ENCODE data around the gene SLC23A1. TPM values are rescaled to one million over a fixed set of nuclear protein-coding genes. Genes with fewer than 3 reads are reported as not detected.
A peak's percentile ranks its signal among the peaks of the same experiment; 100 is the strongest.

SLC23A1 gene
- total and polyA plus RNA-seq, 9 of the 15 experiments (the other 6 are each of a cell fraction or from before 2014, with no cell fraction given): 0.03 to 0.20 (median 0.05) TPM; not detected in 5

DNA sequence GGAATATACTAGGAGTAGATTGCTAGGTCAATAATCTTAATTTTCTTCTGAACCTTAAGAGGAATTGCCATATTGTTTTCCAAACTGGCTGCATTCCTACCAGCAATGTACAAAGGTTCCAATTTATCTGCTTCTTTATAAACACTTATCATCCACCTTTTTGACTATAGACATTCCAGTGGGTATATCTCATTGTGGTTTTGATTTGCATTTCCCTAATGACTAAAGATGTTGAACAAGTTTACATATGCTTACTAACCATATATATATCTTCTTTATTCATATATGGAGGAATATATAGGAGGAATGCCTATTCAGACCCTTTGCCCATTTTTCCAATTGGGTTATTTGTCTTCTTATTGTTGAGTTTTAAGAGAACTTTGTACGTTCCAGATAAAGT lies 48.6 kb upstream of the SLC23A1 start:
- Histone ChIP-seq H3K27ac (ENCODE audit: extremely low read depth, low read depth, low read length) (no peak overlapping the region), H3K27me3 (ENCODE audit: control insufficient read depth in 2 of 2, insufficient read depth in 2 of 2, low read length in 2 of 2) (no peaks in the 10 kb centered on the region), H4K20me1 (replicated peaks; ENCODE audit: control insufficient read depth, insufficient read depth, low read length) (no peaks in the 10 kb centered on the region), H3K9ac (ENCODE audit: insufficient read depth in 1 of 2, low read depth in 2 of 2, low read length in 2 of 2) (no peak overlapping the region), H3K4me2 (ENCODE audit: insufficient read depth, low read length) (no peak overlapping the region), H3K4me3 (no peak overlapping the region), H3K9me1 (ENCODE audit: control insufficient read depth, insufficient read depth, low read length) (no peaks in the 10 kb centered on the region), H2AFZ (ENCODE audit: low read depth, low read length) (no peak overlapping the region), H3K4me1 (replicated peaks in 1 of 2; ENCODE audit: control insufficient read depth in 2 of 2, insufficient read depth in 2 of 2, low read length in 2 of 2) (no peaks in the 10 kb centered on the region), H3K36me3 (ENCODE audit: control insufficient read depth, insufficient read depth, low read length) (no peaks in the 10 kb centered on the region), H3K79me2 (ENCODE audit: control insufficient read depth, insufficient read depth, low read length) (no peaks in the 10 kb centered on the region), H3K9me3 (replicated peaks; ENCODE audit: control insufficient read depth, insufficient read depth, low read depth, low read length) (no peaks in the 10 kb centered on the region)
- DNase-seq (ENCODE audit: extremely low read depth in 1 of 4, low spot score in 3 of 4): no peak
- CTCF ChIA-PET (ENCODE audit: low intra/inter-chr PET ratio): no interaction called here
- intact Hi-C loops (cut with micrococcal nuclease): no loop called here
- POLR2A ChIA-PET: no interaction called here
- in situ Hi-C loops (cut with MboI): no loop called here
- TF ChIP-seq ETS1 (conservative IDR thresholded peaks at IDR 0.05; ENCODE audit: control insufficient read depth, low read depth, low read length): no peak
- 15% methylated on average over 1 of the region's 1 CpG for WGBS (ENCODE audit: insufficient coverage, low coverage, missing lambda C conversion rate)
- FAIRE-seq: no peak
- no peak for ATAC-seq
- BruUV-seq (replicated peaks): no TSS peak

DNA sequence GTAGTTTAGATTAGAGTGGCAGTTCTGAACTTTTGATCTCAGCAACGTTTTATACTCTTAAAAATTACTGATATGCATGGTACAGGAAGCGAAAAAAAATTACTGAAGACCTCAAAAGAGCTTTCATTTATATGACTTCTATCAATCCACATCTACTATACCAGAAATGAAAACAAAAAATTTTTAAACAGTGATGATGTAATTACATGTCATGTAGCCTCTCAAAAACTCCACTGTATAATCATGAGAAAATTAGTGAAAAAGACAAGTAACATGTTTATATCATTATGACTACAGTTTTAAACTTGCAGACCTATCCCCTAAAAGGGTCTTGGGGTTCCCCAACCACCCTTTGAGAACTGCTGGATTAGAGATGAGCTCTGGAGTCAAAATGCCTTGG lies 46.9 kb upstream of the SLC23A1 start:
- H3K27me3 ChIP-seq (ENCODE audit: control insufficient read depth in 2 of 2, insufficient read depth in 2 of 2, low read length in 2 of 2): no peaks in the 10 kb centered on the region
- H3K4me3 ChIP-seq: no peak overlapping the region
- no peak overlapping the region for H3K27ac ChIP-seq (ENCODE audit: extremely low read depth, low read depth, low read length)
- TF ChIP-seq HDGF (IDR thresholded peaks at IDR 0.05) (no peak), GABPB1 (CRISPR knock-in tag; IDR thresholded peaks at IDR 0.05) (no peak), TSC22D4 (tag; IDR thresholded peaks at IDR 0.05) (no peak), GTF2E2 (tag; IDR thresholded peaks at IDR 0.05) (no peak), NCOA4 (IDR thresholded peaks at IDR 0.05; ENCODE audit: partially characterized antibody) (no peak), ATF3 (IDR thresholded peaks at IDR 0.05) (peak; percentile 50; the same call in 1 of the 2 replicates), ATF3 (CRISPR knock-in tag; conservative IDR thresholded peaks at IDR 0.05) (no peak), MLX (CRISPR knock-in tag; conservative IDR thresholded peaks at IDR 0.05) (no peak)
- H3K9me3 ChIP-seq (replicated peaks; ENCODE audit: control insufficient read depth, insufficient read depth, low read depth, low read length): no peaks in the 10 kb centered on the region
- 36% methylated on average over 2 of the region's 2 CpGs for WGBS (ENCODE audit: insufficient coverage, low coverage, missing lambda C conversion rate)
- no peak overlapping the region for H3K9ac ChIP-seq (ENCODE audit: insufficient read depth in 1 of 2, low read depth in 2 of 2, low read length in 2 of 2)
- H3K79me2 ChIP-seq (ENCODE audit: control insufficient read depth, insufficient read depth, low read length): no peaks in the 10 kb centered on the region
- in situ Hi-C loops (cut with MboI): no loop called here
- FAIRE-seq (no peak), DNase-seq (ENCODE audit: extremely low read depth in 1 of 4, low spot score in 3 of 4) (no peak), ATAC-seq (no peak)
- H3K4me2 ChIP-seq (ENCODE audit: insufficient read depth, low read length): no peak overlapping the region
- ChIA-PET POLR2A (interaction anchor here (0.6 to 1.5 kb wide), 4 partner anchors 9 to 73 kb away, joined by 3 to 5 read pairs (median 4); partner anchors contain the start of gene DNAJC18), CTCF (ENCODE audit: low intra/inter-chr PET ratio) (no interaction called here)
- no peak overlapping the region for H2AFZ ChIP-seq (ENCODE audit: low read depth, low read length)
- no peaks in the 10 kb centered on the region for H3K36me3 ChIP-seq (ENCODE audit: control insufficient read depth, insufficient read depth, low read length)
- H3K9me1 ChIP-seq (ENCODE audit: control insufficient read depth, insufficient read depth, low read length): no peaks in the 10 kb centered on the region
- H3K4me1 ChIP-seq (replicated peaks in 1 of 2; ENCODE audit: control insufficient read depth in 2 of 2, insufficient read depth in 2 of 2, low read length in 2 of 2): peaks cover 0 to 5% of the 10 kb centered on the region in 2 experiments; a peak in 1 of 5 replicates
- intact Hi-C loops (cut with micrococcal nuclease): no loop called here
- no peaks in the 10 kb centered on the region for H4K20me1 ChIP-seq (replicated peaks; ENCODE audit: control insufficient read depth, insufficient read depth, low read length)
- no TSS peak for BruUV-seq (replicated peaks)
